Measurements from ENCODE around the gene TSPAN5. TPM values are rescaled to one million over a fixed set of nuclear protein-coding genes. Genes with fewer than 3 reads are reported as not detected.

The TSPAN5 gene
- total RNA-seq, 1 experiment from 2014 or later = 41.8 TPM

GRCh38 chr4:98583265-98583664 is 75.1 kb downstream of the TSPAN5 start:
- POLR2A ChIA-PET (ENCODE audit: unreplicated experiment) = no interaction called here
- Histone ChIP-seq H2AFZ (ENCODE audit: low read length) (no peak overlapping the region), H3K4me1 (ENCODE audit: insufficient read depth, low read length) (peaks cover 53% of the 10 kb centered on the region), H3K27ac (ENCODE audit: low read length) (peak overlapping the region; percentile 100), H3F3A (ENCODE audit: low read length, unreplicated experiment) (peaks cover 2% of the 10 kb centered on the region), H4K20me1 (ENCODE audit: low read length) (no peaks in the 10 kb centered on the region), H3K9me3 (ENCODE audit: low read length) (no peaks in the 10 kb centered on the region), H3K36me3 (ENCODE audit: low read depth, low read length) (no peaks in the 10 kb centered on the region), H3K27me3 (ENCODE audit: low read length) (no peaks in the 10 kb centered on the region), H3K9me2 (replicated peaks; ENCODE audit: low read length) (no peaks in the 10 kb centered on the region), H3K4me2 (ENCODE audit: low read length) (peak overlapping the region; percentile 66; the same call in 1 of the 2 replicates), H3K4me3 (ENCODE audit: low read length) (no peak overlapping the region), H3K79me2 (ENCODE audit: low read length) (peaks cover 91% of the 10 kb centered on the region), H3K9ac (ENCODE audit: low read length) (peak overlapping the region; percentile 82)
- ATAC-seq = no peak
- BruUV-seq (replicated peaks) = no TSS peak
- TF ChIP-seq CTCF (conservative IDR thresholded peaks at IDR 0.05; ENCODE audit: low read depth, low read length) (no peak), EZH2 (IDR thresholded peaks at IDR 0.05; ENCODE audit: low read length, unreplicated experiment) (no peak), EZH2phosphoT487 (IDR thresholded peaks at IDR 0.05; ENCODE audit: borderline replicate concordance, low read length) (no peak)
- CTCF ChIA-PET = no interaction called here
- intact Hi-C loops (cut with micrococcal nuclease) = no loop called here
- DNase-seq = no peak

GRCh38 chr4:98581126-98581525 is 77.3 kb downstream of the TSPAN5 start:
- H3K36me3 ChIP-seq (ENCODE audit: low read depth, low read length) = no peaks in the 10 kb centered on the region
- intact Hi-C loops (cut with micrococcal nuclease) = no loop called here
- no peaks in the 10 kb centered on the region for H3K9me2 ChIP-seq (replicated peaks; ENCODE audit: low read length)
- H4K20me1 ChIP-seq (ENCODE audit: low read length) = no peaks in the 10 kb centered on the region
- BruUV-seq (replicated peaks) = no TSS peak
- no peaks in the 10 kb centered on the region for H3K27me3 ChIP-seq (ENCODE audit: low read length)
- CTCF ChIA-PET = no interaction called here
- H3K9me3 ChIP-seq (ENCODE audit: low read length) = no peaks in the 10 kb centered on the region
- ATAC-seq = no peak
- H3K27ac ChIP-seq (ENCODE audit: low read length) = no peak overlapping the region
- peaks cover 46% of the 10 kb centered on the region for H3K4me1 ChIP-seq (ENCODE audit: insufficient read depth, low read length)
- TF ChIP-seq CTCF (conservative IDR thresholded peaks at IDR 0.05; ENCODE audit: low read depth, low read length) = no peak
- no peak for TF ChIP-seq EZH2 (IDR thresholded peaks at IDR 0.05; ENCODE audit: low read length, unreplicated experiment)
- no peak for TF ChIP-seq EZH2phosphoT487 (IDR thresholded peaks at IDR 0.05; ENCODE audit: borderline replicate concordance, low read length)
- no peak overlapping the region for H3K4me3 ChIP-seq (ENCODE audit: low read length)
- H3F3A ChIP-seq (ENCODE audit: low read length, unreplicated experiment) = peaks cover 2% of the 10 kb centered on the region
- no peak overlapping the region for H3K4me2 ChIP-seq (ENCODE audit: low read length)
- H3K79me2 ChIP-seq (ENCODE audit: low read length) = peaks cover 89% of the 10 kb centered on the region
- POLR2A ChIA-PET (ENCODE audit: unreplicated experiment) = no interaction called here
- no peak overlapping the region for H2AFZ ChIP-seq (ENCODE audit: low read length)
- H3K9ac ChIP-seq (ENCODE audit: low read length) = no peak overlapping the region
- no peak for DNase-seq

- no peak for TF ChIP-seq EZH2phosphoT487 (IDR thresholded peaks at IDR 0.05; ENCODE audit: borderline replicate concordance, low read length)
- TF ChIP-seq EZH2 (IDR thresholded peaks at IDR 0.05; ENCODE audit: low read length, unreplicated experiment) = no peak
- TF ChIP-seq CTCF (conservative IDR thresholded peaks at IDR 0.05; ENCODE audit: low read depth, low read length) = no peak
- H2AFZ ChIP-seq (ENCODE audit: low read length) = no peak overlapping the region
- ATAC-seq = no peak
- no peak overlapping the region for H3K4me2 ChIP-seq (ENCODE audit: low read length)
- intact Hi-C loops (cut with micrococcal nuclease) = loop anchor here (10.0 kb wide), 1 partner anchor 93 kb away; no protein-coding TSS in a partner anchor
- peaks cover 5% of the 10 kb centered on the region for H3F3A ChIP-seq (ENCODE audit: low read length, unreplicated experiment)
- H3K9me3 ChIP-seq (ENCODE audit: low read length) = no peaks in the 10 kb centered on the region
- no peaks in the 10 kb centered on the region for H3K9me2 ChIP-seq (replicated peaks; ENCODE audit: low read length)
- peaks cover 38% of the 10 kb centered on the region for H3K4me1 ChIP-seq (ENCODE audit: insufficient read depth, low read length)
- H3K79me2 ChIP-seq (ENCODE audit: low read length) = peaks cover 74% of the 10 kb centered on the region
- H3K27ac ChIP-seq (ENCODE audit: low read length) = no peak overlapping the region
- no peaks in the 10 kb centered on the region for H4K20me1 ChIP-seq (ENCODE audit: low read length)
- ChIA-PET CTCF (no interaction called here), POLR2A (ENCODE audit: unreplicated experiment) (no interaction called here)
- H3K4me3 ChIP-seq (ENCODE audit: low read length) = no peak overlapping the region
- no TSS peak for BruUV-seq (replicated peaks)
- no peak overlapping the region for H3K9ac ChIP-seq (ENCODE audit: low read length)
- H3K36me3 ChIP-seq (ENCODE audit: low read depth, low read length) = no peaks in the 10 kb centered on the region
- H3K27me3 ChIP-seq (ENCODE audit: low read length) = no peaks in the 10 kb centered on the region
- DNase-seq = no peak
These were observed 80.5 kb downstream of the TSPAN5 start for GRCh38 chr4:98577956-98578355.
